Smooth muscle cell (in vitro differentiated cells): ENCODE measurements around the gene YPEL3. TPM values are rescaled to one million over a fixed set of nuclear protein-coding genes. Genes with fewer than 3 reads are reported as not detected.

Experiments used
- DNase-seq: peaks from one replicate; lab custom pipeline; 2025; ENCODE audit not compliant: unreplicated experiment; lab: John Stamatoyannopoulos, UW
- H2AFZ ChIP-seq: fragments of 200-600 bp; sonication (generic); 2 replicates; pipeline ENCODE4 v1.6.0; 2016; ENCODE audit warnings: antibody characterized with exemption, low read depth, mild to moderate bottlenecking
- H3F3A ChIP-seq: fragments of 200-600 bp; sonication (generic); 2 replicates; pipeline ENCODE4 v1.6.0; 2017; ENCODE audit warnings: antibody characterized with exemption, low read depth
- H3K27ac ChIP-seq: fragments of 200-600 bp; sonication (generic); 2 replicates; pipeline ENCODE4 v1.5.1; 2016; ENCODE audit warnings: low read depth, mild to moderate bottlenecking
- H3K27me3 ChIP-seq: fragments of 200-600 bp; sonication (generic); 2 replicates; pipeline ENCODE4 v1.6.1; 2016; ENCODE audit warnings: low read depth, mild to moderate bottlenecking
- H3K36me3 ChIP-seq: fragments of 200-600 bp; sonication (generic); 2 replicates; pipeline ENCODE4 v1.5.1; 2016; ENCODE audit warnings: low read depth
- H3K4me1 ChIP-seq: fragments of 200-600 bp; sonication (generic); 2 replicates; pipeline ENCODE4 v1.5.1; 2016; ENCODE audit warnings: low read depth
- H3K4me2 ChIP-seq: fragments of 200-600 bp; sonication (generic); 2 replicates; pipeline ENCODE4 v1.6.0; 2016; ENCODE audit warnings: mild to moderate bottlenecking
- H3K4me3 ChIP-seq: fragments of 200-600 bp; sonication (generic); 2 replicates; pipeline ENCODE4 v1.5.1; 2016; ENCODE audit warnings: mild to moderate bottlenecking
- H3K79me2 ChIP-seq: fragments of 200-600 bp; sonication (generic); 2 replicates; pipeline ENCODE4 v1.6.0; 2016; ENCODE audit warnings: low read depth, mild to moderate bottlenecking
- H3K9ac ChIP-seq: fragments of 200-600 bp; sonication (generic); 2 replicates; pipeline ENCODE4 v1.6.0; 2016; ENCODE audit warnings: low read depth
- H3K9me3 ChIP-seq: fragments of 200-600 bp; sonication (generic); replicated peaks from 2 replicates; pipeline ENCODE4 v1.5.1; 2016; ENCODE audit warnings: low read depth
- H4K20me1 ChIP-seq: fragments of 200-600 bp; sonication (generic); 2 replicates; pipeline ENCODE4 v1.6.0; 2016; ENCODE audit warnings: low read depth
- WGBS: methylation state at CpG from one replicate; pipeline ENCODE4 v1.1.7; 2016; ENCODE audit warnings: low lambda C conversion rate; 5-methylcytosine and 5-hydroxymethylcytosine counted together
- polyA plus RNA-seq: library from polyadenylated mRNA; unstranded; fragments of >200 nt; fragmentation: Nextera tagmentation; extraction: Ambion mirVana; gene quantifications from 2 replicates; pipeline ENCODE4 v1.2.1, GENCODE V29; 2016
- total RNA-seq: library from RNA; depleted of rRNA; stranded (reverse); fragments of >200 nt; gene quantifications from 2 replicates; pipeline ENCODE4 v1.2.3, GENCODE V29; 2014
- TF ChIP-seq, protein P1 (sequence below): fragments of 200-600 bp; sonication (generic); IDR thresholded peaks from 2 replicates; pipeline ENCODE4 v1.5.1; 2017; ENCODE audit warnings: borderline replicate concordance, mild to moderate bottlenecking, antibody characterized with exemption; ENCODE audit not compliant: insufficient read depth, poor library complexity, severe bottlenecking

Gene YPEL3
- total and polyA plus RNA-seq, 2 experiments from 2014 or later, result 37.5 to 65.9 TPM

GRCh38 chr16:30110661-30111060 is 14.6 kb upstream of the YPEL3 start:
- H3K4me1 ChIP-seq, result no peaks in the 10 kb centered on the region
- WGBS, result 53% methylated on average over 7 of the region's 7 CpGs
- H3K36me3 ChIP-seq, result no peaks in the 10 kb centered on the region
- no peak overlapping the region for H3K9ac ChIP-seq
- TF ChIP-seq, protein P1, sequence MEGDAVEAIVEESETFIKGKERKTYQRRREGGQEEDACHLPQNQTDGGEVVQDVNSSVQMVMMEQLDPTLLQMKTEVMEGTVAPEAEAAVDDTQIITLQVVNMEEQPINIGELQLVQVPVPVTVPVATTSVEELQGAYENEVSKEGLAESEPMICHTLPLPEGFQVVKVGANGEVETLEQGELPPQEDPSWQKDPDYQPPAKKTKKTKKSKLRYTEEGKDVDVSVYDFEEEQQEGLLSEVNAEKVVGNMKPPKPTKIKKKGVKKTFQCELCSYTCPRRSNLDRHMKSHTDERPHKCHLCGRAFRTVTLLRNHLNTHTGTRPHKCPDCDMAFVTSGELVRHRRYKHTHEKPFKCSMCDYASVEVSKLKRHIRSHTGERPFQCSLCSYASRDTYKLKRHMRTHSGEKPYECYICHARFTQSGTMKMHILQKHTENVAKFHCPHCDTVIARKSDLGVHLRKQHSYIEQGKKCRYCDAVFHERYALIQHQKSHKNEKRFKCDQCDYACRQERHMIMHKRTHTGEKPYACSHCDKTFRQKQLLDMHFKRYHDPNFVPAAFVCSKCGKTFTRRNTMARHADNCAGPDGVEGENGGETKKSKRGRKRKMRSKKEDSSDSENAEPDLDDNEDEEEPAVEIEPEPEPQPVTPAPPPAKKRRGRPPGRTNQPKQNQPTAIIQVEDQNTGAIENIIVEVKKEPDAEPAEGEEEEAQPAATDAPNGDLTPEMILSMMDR, result no peak
- H2AFZ ChIP-seq, result no peak overlapping the region
- H3K27ac ChIP-seq, result no peak overlapping the region
- no peak overlapping the region for H3K4me2 ChIP-seq
- H3K9me3 ChIP-seq, result no peaks in the 10 kb centered on the region
- H3K4me3 ChIP-seq, result no peak overlapping the region
- no peaks in the 10 kb centered on the region for H3K27me3 ChIP-seq
- peaks cover 76% of the 10 kb centered on the region for H4K20me1 ChIP-seq
- DNase-seq, result no peak
- H3K79me2 ChIP-seq, result peaks cover 18% of the 10 kb centered on the region
- H3F3A ChIP-seq, result peaks cover 49% of the 10 kb centered on the region

- Histone ChIP-seq H3K79me2 (peaks cover 40% of the 10 kb centered on the region), H2AFZ (no peak overlapping the region), H3K4me1 (no peaks in the 10 kb centered on the region), H3K4me2 (no peak overlapping the region), H4K20me1 (peaks cover 97% of the 10 kb centered on the region), H3K27me3 (no peaks in the 10 kb centered on the region), H3F3A (peaks cover 50% of the 10 kb centered on the region), H3K27ac (no peak overlapping the region), H3K9me3 (no peaks in the 10 kb centered on the region), H3K9ac (no peak overlapping the region), H3K4me3 (no peak overlapping the region), H3K36me3 (no peaks in the 10 kb centered on the region)
- WGBS, result 96% methylated on average over 13 of the region's 15 CpGs
- DNase-seq, result no peak
- TF ChIP-seq, protein P1, result no peak
Observed at GRCh38 chr16:30108059-30108850, 12.2 kb upstream of the YPEL3 start.

- H3K9me3 ChIP-seq, result no peaks in the 10 kb centered on the region
- DNase-seq, result no peak
- H3K4me1 ChIP-seq, result peaks cover 19% of the 10 kb centered on the region
- peak overlapping the region; percentile 30 for H3K27ac ChIP-seq
- H3F3A ChIP-seq, result peaks cover 39% of the 10 kb centered on the region
- H3K4me2 ChIP-seq, result peak overlapping the region; percentile 24
- H2AFZ ChIP-seq, result no peak overlapping the region
- H4K20me1 ChIP-seq, result peaks cover 99% of the 10 kb centered on the region
- 94% methylated on average over 6 of the region's 6 CpGs for WGBS
- TF ChIP-seq, protein P1, result no peak
- no peaks in the 10 kb centered on the region for H3K27me3 ChIP-seq
- H3K36me3 ChIP-seq, result no peaks in the 10 kb centered on the region
- peaks cover 78% of the 10 kb centered on the region for H3K79me2 ChIP-seq
- H3K4me3 ChIP-seq, result no peak overlapping the region
- H3K9ac ChIP-seq, result no peak overlapping the region
Observed at GRCh38 chr16:30104492-30104891, 8.5 kb upstream of the YPEL3 start.

- Histone ChIP-seq H4K20me1 (peaks cover 100% of the 10 kb centered on the region), H3K9me3 (no peaks in the 10 kb centered on the region), H3K4me3 (no peak overlapping the region), H3F3A (peaks cover 35% of the 10 kb centered on the region), H3K27ac (peak overlapping the region; percentile 30), H3K4me2 (peak overlapping the region; percentile 24), H3K36me3 (no peaks in the 10 kb centered on the region), H3K4me1 (peaks cover 23% of the 10 kb centered on the region), H3K27me3 (no peaks in the 10 kb centered on the region), H3K9ac (no peak overlapping the region), H3K79me2 (peaks cover 82% of the 10 kb centered on the region), H2AFZ (no peak overlapping the region)
- TF ChIP-seq, protein P1, result no peak
- no peak for DNase-seq
- 81% methylated on average over 4 of the region's 4 CpGs for WGBS
Observed at GRCh38 chr16:30104090-30104489, 8.1 kb upstream of the YPEL3 start.
